HG02642 (cell line): ENCODE measurements around the gene UBE2E2.

Experiments
- ATAC-seq: cut with Tn5 transposase; IDR thresholded peaks from one replicate; pipeline ENCODE4 v1.9.1; 2021; ENCODE audit warnings: mild to moderate bottlenecking; ENCODE audit not compliant: unreplicated experiment, poor library complexity

The UBE2E2 gene

DNA sequence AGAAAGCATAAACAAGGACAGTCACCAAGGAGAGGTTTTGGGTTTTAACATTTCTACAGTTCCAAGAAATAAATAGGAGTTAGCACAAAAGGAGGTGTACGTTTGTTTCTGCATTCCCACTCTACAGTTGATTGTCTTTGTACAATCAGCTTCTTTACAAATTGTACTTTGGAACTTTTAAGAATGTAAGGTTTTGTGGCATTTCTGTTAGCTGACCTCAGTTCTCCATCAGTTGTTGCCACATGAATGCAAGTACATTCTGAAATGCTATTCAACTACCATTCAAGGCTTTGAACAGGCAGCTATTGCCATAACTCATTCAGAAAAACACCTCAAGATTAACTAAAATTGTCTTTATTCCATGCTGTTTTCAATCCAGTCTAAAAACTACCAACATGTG is 349.4 kb downstream of the UBE2E2 start:
- no peak for ATAC-seq

DNA sequence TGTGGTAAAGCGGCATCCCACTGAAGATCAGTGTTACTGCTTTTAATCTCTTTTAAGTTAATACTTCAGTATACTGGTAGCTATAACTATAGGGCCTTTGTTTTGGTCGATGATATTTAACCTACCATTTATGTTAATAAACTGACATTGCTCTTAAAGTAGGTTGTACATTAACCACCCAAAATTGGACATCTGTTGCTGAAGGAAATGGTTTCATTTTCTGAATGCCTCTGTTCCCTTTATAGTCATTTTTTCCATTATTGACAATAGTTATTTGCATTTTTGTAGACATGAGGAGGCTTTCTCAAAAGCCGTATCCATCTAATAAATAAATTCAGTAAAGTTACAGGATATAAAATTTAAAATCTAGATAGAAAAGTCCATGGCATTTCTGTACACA is 350.2 kb downstream of the UBE2E2 start:
- no peak for ATAC-seq

DNA sequence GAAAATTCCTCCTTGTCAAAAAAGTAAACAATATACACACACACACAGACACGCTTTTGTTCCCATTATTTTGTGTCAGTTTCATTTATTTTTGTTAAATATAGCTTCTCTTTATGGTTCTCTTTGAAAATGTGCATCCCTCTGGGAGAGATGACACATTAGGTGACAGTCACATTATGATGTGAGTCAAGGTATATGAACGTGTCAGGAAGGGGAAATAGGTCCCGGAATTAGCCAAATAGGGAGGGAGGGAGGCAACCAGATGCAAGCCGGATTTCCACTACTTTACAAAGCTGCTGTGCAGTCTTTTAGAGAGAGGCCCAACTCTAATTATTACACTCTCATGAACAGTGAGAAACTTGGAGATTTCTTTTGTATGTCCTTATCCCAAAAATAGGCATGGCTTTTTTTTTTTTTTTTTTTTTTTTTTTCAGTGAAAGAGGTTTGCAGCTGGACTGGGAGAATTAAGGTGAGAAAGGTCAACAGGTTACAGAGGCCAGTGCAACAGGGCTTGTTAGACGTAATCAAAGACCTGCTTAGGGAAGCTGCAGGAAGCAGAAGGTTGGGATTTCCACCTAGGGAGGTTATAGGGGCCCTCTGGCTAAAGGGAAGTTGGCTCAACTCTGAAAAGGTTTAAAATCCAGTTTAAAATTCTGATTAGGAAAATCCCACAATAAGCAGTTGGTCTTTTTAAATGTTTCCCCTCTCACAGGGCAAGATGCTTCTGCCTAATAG is 362.1 kb downstream of the UBE2E2 start:
- ATAC-seq: no peak

DNA sequence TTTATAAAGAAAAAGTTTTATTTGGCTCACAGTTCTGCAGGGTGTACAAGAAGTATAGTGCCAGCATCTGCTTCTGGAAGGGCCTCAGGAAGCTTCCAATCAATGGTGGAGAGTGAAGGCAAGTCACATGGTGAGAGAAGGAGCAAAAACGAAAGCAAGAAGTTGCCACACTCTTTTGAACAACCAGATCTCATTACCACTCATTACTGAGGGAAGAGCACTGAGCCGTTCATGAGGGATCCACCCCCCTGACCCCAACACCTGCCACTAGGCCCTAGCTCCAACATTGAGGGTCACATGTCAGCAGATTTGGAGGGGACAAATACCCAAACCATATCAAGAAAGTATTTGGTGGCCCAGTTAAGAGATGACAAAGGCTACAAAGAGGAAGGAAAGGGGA is 363.4 kb downstream of the UBE2E2 start:
- peak; percentile 55 for ATAC-seq

DNA sequence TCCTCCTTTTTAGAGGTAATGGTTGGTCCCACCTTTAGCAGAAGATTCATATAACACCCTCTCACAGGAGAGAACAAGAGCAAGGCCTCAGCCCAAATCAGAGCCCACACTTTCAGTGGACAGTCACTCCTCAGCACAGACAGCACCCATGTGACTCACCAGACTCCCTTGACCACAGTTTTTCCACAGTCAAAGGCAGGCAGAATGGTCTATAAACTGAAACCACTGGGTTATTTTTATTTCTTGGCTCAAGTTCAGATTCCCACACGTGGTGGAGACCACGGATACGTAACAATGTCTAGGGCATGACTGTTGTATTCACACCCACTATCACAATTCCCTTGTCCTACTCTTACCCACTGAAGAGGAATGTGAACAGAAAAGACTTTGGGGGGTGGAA is 364.8 kb downstream of the UBE2E2 start:
- peak; percentile 68 for ATAC-seq

DNA sequence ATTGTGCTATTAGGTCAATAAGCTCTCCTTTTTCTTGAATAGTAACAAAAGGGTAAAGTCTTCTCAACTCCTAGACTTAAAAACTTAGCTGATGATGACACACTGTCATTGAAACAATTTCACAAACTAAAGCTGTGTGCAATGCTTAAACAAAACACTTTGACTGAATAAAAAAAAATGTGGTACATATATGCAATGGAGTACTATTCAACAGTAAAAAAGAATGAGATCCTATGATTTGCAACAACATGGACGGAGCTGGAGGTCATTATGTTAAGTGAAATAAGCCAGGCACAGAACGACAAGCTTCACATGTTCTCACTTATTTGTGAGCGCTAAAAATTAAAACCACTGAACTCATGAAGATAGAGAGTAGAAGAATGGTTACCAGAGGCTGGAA is 370.7 kb downstream of the UBE2E2 start:
- no peak for ATAC-seq

DNA sequence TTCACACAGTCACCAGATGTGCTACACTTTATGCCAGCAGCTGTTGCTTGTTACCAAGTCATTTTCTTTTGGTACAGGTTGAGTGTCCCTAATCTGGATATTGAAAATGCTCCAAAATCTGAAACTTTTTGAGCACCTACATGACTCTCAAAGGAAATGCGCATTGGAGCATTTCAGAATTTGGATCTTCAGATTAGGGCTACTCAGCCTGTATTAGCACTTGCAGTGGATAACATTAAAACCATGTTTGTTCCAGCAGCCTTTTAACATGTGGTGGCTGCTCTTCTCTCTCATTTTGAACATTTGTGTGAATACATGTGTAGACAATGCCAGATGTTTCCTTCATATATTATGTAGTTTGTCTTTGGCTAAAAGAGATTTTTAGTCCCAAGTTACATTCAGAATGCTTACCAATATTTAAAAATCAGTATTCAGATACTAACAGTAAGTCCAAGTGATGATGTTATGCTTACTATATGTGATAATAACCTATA is 371.7 kb downstream of the UBE2E2 start:
- no peak for ATAC-seq

DNA sequence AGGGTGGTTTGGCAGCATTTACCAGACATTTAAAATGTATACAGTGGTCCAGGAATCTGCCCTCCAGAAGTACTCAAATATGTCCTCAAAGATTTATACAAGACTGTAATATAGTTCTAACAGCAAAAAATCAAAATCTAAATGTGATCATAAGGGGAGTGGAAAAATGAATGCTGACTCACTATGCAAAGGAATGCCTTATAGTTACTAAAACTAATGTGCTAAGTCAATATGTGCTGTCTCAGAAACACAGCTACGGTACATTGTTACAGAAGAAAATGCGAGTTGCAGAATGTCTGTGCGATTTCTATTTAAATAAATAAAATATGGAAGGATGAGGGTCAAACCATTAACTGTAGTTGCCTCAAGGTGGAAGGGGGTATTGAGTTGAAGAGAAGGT is 372.6 kb downstream of the UBE2E2 start:
- no peak for ATAC-seq

DNA sequence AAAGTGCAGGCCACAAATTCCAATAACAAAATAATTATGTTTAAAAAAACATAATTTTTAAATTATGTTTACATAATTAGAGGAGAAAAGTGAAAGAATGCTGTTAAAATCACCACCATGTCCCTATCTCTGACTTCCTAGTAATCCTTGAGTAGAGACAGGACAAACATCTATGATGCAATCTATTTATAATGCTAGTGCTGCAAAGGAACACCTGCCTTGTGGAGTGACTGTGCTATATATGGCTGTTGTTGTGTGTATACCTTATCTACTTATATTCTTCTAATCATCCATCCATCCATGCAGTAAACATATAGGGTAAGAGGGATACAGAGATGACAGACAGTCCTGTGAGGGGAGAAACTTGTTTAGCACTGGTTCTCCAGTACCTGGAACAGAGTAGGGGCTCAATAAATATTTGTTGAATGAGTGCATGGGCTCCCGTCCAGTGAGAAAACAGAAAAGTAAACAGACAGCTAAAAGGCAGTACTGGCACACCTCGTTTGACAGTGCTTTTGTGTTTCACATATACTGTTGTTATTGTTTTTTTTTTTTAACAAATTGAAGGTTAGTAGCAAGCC is 373.3 kb downstream of the UBE2E2 start:
- ATAC-seq: no peak

DNA sequence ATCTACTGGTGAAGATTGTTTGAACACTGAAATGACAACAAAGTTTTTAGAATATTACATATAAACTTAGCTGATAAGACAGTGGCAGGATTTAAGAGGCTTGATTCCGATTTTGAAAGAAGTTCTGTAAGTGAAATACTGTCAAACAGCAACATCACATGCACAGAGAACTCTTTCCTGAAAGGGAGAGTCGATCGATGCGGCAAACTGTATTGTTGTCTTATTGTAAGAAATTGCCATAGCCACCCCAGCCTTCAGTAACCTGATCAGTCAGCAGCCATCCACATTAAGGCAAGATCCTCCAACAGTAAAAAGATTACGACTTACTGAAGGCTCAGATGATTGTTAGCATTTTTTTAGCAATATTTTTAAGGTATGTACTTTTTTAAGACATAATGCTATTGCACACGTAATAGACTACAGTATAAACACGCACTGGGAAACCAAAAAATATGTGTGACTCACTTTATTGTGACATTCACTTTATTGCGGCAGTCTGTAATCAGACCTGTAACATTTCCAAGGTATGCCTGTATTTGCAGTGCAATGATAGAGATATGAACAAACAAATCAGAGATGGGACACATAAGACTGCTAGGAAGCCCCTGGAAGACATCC is 377.1 kb downstream of the UBE2E2 start:
- ATAC-seq: no peak

DNA sequence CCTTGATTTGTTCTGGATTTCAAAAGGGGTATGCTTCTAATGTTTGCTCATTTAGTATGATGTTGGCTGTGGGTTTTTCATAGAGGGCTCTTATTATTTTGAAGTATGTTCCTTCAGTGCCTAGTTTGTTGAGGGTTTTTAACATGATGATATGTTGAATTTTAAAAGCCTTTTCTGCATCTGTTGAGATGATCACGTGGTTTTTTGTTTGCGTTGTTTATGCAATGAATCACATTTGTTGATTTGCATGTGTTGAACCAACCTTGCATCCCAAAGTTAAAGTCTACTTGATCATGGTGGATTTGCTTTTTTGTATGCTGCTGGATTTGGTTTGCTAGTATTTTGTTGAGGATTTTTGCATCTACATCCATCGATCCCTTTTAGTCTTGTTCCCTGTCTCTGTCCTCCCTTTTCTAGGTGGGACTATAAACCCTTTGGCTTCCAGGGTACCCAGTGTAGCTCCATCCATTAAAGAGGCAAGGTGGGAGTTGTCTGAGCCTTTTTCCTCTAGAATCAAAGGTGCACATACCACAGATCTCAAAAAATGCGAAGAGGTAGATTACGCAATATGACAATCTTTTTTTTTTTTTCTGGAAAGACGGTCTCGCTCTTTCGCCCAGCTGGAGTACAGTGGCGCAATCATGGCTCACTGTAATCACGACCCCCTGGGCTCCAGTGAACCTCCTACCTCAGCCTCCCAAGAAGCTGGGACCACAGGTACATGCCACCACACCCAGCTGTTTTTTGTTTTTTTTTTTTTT is 381.0 kb downstream of the UBE2E2 start:
- no peak for ATAC-seq

DNA sequence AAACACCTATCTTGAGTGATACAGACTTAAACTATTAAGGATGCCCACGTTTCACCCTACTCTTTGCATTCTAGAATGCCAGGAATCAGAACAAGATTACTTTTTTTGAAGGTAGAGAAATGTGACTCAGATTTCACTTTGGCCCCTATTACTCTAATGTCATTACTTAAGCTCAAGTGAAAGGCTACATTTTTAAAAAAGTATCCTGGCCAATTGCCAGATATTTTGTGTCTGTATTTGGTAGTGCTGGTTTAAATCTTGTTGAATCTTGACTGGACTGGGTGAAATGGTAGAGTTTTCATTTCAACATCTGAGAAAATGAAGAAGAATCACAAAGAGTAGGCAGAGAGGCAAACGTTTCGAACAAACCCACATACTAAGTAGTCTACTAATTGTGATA is 384.4 kb downstream of the UBE2E2 start:
- no peak for ATAC-seq

DNA sequence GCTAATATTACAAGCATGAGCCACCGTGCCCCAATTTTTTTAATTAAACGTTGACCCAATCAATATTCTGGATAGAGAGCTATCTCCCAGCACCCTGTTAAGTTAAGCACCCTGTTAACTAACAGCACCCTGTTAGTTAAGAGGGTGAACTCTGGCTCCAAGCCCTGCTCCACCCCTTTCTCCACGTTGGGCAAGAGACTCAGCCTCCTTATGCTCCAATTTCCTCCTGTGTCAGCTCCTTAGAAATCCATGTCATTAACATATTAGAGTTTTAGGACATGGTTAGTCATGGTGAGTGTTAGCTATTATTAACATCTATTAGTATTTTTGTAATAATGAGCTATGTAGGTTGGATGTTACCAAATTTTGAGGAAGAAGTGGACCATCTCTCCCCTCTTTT is 385.4 kb downstream of the UBE2E2 start:
- ATAC-seq: no peak

DNA sequence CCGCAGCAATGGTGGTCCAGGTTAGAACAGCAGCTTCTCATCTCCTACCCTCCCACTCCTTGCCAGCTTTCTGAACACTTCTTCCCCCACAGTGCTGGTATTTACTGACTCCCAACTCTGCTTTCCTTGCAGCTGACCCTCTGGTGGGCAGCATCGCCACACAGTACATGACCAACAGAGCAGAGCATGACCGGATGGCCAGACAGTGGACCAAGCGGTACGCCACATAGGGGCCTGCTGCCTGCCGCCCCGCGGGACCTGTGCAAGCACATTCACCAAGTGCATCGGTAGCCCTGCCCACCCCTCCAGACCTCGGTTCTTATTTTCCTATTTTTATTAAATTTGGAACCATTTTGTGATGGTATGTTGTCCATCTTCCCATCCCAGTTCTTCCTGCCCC is 386.5 kb downstream of the UBE2E2 start:
- ATAC-seq: no peak

DNA sequence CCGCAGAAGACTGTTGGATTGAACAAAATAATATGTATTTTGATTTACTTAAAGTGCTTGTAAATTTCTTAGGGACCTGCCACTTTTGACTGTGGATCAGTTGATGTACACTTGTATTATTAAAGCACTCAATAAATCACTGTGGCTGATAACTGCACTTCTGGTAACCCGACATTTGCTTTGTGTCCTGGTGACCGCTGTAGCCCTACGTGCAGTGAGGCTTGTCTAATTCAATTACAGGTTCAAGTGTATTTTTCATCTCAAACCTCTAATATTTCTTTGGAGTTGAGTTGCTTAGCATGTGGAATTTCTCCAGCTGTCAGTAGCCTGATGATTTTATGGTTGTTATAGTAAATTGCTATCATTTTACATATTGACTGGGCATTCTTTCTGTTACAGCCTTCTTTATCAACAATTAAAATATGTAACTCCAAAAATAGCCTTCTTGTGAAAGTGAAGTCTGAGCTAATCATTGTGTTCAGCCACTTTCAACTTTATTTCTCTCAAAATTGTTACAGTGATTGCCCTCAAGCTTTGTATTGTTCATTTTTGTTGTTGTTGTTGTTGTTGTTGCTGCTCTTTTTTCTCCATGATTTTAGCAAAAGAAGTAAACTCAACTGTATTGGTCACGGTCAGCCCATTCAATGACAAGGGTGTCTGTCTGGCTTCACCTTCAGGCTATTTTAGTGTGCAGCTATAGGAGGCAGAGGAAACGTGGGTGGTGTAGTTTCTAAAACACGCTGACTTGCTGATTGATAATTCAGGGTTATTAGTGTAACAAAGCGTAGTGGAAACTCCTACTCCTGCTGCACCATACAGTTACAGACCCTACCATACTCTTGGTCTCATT is 387.5 kb downstream of the UBE2E2 start:
- ATAC-seq: peak; percentile 87

DNA sequence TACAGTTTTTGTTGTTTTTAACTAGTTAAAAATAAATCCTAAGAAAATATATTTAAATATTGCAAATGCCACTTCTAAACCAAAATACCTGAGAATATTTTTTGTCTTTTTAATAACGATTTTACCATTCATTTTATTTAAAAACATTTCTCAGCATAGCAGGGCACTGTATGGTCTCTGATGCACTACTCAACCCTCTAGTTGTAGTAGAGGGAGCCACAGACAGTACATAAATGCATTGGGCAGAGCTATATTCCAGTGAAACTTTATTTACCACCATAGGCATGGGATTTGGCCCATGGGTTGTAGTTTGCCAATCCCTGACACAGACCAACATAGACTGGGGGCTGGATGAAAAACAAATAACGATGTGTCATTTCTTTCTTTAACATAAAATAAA is 388.2 kb downstream of the UBE2E2 start:
- ATAC-seq: no peak

DNA sequence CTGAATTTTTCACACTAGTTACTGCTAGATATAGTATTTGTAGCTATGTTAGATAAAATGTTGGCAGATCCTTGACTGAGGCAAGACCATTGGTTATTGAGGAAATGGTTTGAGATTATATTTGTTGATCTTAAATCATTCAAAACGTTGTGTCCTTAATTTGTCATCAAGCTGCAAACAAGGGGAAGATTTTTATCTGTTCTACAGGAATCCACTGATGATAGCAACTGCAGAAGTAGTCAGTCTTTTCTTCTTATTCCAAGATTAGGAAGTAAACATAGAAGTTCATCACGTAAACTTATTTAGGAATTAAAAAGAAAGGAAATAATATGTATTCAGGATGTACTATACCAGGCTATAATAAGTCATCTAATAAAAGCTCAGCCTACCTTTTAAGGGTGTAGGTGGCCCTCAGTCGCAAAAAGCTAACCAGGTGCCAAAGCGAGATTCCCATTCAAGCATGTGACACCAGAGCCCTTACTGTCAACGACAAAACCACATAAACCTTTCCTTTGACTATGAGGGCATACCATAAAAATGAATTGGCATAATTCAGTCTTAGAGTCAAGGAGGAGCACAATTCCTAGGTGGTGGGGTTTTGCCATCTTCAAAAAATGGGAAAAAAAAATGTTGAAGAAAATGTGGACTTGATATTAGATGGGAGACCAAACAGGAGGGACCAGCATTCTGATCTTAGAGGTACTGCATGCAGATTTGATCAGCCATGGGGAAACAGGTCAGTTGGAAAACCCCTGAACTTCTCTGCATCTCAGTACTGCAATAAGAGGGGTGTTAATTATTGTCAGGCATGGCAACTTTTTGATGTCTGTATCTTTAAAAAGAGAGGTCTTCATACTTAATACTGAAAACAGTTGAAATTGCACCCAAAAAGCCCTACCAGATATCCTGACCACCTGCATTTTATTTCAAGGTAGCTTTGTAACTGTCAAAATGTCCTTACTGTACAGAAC is 390.1 kb downstream of the UBE2E2 start:
- ATAC-seq: peak; percentile 66

DNA sequence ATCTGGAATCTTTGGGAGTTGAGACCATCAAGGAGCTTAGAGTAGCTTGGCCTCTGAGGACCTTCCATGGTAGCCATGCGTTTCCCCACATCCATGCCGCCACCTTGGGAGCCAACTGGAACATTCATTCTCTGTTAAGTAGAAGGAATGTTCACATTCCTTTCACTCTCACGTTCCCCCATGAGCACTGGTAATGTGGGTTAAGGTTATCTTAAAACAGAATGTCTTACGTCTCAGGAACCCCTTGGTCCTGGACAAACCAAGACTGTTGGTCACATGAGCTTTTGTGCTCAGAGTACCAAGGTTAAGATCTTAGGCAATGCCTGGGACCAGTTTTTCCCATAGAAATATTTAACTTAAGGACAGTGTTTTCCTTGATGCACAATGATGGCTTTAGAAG is 390.9 kb downstream of the UBE2E2 start:
- ATAC-seq: no peak
